LNCaP clone FGC (cell line): Measurements from ENCODE around the gene RGL1.

Source experiments
- DNase-seq: peaks from one replicate; pipeline ENCODE4 v3.0.0-alpha.2; 2011; ENCODE audit warnings: low read depth
- H3K4me3 ChIP-seq: 2 replicates; pipeline ENCODE4 v1.5.1; 2011; ENCODE audit warnings: mild to moderate bottlenecking, low read depth, low read length, control low read depth
- TF ChIP-seq, protein P1 (sequence below): IDR thresholded peaks from 2 replicates; pipeline ENCODE4 v1.5.1; 2012; ENCODE audit warnings: mild to moderate bottlenecking; ENCODE audit not compliant: control insufficient read depth, insufficient read depth; ENCODE audit errors: extremely low read depth

The RGL1 gene

DNA sequence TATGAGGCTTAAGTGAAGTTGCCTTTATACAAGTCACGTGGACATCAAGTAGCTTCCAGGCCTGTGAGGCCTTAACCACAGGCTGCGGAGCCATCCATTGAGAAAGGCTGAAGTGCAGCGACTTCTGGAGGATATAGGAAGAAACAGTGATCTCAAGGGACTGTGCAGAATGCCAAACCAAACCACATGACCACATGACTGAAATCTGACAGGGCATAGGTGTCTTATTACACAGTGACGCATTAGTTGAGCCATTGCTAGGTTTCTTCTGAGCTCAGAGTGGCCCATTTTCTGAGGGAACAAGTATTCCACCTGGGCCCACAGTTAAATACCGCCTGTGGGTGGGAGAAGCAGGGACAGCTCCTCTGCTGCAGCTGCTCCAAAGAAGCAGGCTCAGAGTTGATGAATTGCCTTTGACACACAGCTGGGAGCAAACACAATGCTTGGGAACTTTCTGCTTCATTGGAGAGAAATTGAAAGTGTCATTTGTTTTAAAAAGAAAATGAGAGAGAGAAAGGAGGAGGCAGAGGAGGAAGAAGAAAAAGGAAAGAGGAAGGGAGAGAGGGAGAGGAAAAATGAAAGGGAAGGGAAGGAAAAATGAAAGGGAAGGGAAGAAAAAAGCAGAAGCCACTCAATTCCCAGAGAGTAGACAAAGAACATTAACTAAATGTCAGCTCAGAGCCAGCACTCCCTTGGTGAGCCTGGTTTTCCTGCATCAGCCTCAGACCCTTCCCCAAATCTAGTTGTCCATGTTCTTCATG is 138.2 kb downstream of the RGL1 start:
- TF ChIP-seq, protein P1, sequence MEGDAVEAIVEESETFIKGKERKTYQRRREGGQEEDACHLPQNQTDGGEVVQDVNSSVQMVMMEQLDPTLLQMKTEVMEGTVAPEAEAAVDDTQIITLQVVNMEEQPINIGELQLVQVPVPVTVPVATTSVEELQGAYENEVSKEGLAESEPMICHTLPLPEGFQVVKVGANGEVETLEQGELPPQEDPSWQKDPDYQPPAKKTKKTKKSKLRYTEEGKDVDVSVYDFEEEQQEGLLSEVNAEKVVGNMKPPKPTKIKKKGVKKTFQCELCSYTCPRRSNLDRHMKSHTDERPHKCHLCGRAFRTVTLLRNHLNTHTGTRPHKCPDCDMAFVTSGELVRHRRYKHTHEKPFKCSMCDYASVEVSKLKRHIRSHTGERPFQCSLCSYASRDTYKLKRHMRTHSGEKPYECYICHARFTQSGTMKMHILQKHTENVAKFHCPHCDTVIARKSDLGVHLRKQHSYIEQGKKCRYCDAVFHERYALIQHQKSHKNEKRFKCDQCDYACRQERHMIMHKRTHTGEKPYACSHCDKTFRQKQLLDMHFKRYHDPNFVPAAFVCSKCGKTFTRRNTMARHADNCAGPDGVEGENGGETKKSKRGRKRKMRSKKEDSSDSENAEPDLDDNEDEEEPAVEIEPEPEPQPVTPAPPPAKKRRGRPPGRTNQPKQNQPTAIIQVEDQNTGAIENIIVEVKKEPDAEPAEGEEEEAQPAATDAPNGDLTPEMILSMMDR, result no peak
- H3K4me3 ChIP-seq, result no peak overlapping the region
- no peak for DNase-seq

DNA sequence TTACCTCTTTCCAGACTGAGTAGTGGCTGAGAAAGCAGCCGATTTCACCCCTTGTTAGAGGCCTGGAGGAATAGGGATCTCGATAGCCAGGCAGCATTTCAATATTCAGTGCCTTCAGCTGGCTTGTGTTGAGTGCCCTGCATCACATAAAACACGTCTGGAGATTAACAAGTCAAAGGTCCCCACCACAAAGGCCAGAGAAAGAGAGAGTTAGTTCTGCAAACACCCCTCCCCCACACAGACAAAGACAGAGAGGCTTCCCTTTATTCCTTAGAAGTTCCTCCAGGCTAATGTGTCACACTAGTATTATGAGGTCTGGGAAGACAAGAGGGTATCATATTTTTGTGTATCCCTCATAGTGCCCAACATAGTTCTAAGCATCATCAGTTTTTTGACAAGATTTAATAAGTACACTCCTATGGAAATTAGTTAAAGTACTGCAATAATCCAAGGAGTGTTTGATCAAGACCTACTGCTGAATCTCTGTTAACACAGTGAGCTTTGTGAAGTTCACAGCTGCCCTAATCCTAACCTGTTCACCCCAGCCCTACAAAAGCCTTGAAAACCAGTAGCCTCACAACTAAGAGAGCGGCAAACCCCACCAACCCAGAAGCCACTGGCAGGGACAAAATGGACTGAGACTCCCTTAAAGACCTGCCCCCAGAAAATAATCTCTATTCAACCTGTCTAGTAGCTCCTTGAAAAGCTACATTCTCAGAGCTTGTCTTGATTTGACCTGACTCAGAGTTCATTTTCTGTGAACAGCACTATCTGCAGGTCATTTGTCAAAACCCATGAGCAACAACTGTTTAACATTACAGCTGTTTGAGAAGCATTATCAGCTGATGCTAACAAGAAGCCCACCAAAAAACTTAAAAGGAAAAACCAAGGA is 140.8 kb downstream of the RGL1 start:
- no peak for DNase-seq
- no peak overlapping the region for H3K4me3 ChIP-seq
- TF ChIP-seq, protein P1, result no peak

DNA sequence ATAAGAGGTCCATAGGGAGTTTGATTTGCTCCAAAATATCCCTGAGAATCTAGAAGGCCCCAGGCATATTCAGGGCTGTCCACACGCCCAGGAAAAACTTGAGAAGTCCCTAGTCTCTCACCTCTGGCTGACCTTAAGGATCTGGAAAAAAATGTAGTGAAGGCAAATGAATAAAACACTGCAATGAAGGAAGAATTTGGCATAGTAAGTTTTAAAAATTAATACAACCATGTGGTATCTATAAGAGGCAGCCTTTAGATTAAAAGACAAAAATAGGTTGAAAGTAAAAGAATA is 141.3 kb downstream of the RGL1 start:
- no peak overlapping the region for H3K4me3 ChIP-seq
- DNase-seq, result no peak
- TF ChIP-seq, protein P1, result no peak

DNA sequence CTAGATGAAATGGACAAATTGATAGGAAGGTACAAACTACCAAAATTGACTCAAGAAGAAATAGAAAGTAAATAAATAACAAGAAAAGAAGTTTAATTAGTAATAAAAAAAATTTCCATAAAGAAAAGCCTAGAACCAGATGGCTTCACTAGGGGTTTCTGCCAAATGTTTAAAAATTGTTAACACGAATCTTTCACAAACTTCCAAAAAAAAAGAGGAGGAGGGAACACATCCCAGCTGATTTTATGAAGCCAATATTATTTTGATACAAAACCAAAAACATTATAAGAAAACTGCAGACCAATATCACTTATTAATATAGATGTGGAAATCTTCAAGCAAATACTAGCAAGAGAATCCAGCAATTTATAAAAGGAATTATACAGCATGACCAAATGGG is 143.1 kb downstream of the RGL1 start:
- TF ChIP-seq, protein P1, result no peak
- DNase-seq, result no peak
- no peak overlapping the region for H3K4me3 ChIP-seq

DNA sequence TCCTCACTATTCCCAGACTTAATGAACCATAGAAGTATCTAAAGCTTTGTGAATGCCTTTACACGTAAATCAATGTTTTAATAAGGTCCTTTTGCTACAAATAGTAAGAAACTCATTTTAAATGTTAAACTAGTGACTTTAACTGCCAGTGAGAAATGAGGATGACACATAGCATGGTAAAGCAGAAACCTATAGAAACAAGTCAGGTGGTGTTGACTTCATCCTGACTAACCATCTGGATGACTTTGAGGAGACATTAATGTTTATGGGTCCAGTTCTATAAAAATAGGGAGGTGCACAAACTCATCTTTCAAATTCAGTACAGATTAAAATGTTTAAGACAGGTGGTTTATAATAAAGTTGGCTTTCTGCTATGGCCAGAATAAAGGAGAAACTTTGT is 147.2 kb downstream of the RGL1 start:
- DNase-seq, result no peak
- H3K4me3 ChIP-seq, result no peak overlapping the region
- TF ChIP-seq, protein P1, result no peak

DNA sequence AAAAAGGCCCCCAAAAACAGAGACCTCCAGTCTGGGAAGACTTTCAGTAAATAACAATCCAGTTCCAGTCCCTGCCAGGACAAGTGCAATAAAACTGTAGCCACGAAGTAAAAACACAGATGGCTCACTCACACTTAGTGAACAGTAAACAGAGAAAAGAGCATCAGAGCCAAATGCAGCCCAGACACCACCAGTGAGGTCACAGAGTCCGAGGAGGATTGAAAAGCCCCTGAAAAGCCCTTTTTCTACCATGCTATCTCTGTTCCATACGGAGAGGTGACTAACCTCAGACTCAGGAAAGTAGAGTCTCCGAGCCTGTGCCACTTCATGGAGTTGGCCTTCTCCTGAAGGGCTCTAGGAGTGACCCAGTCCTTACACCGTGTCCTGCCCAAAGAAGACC is 148.1 kb downstream of the RGL1 start:
- TF ChIP-seq, protein P1, result no peak
- peak; percentile 52 for DNase-seq

More for the DNA sequence above, 148.1 kb downstream of the RGL1 start:
- H3K4me3 ChIP-seq, result no peak overlapping the region
